Renal cortical epithelial cell (primary cell): Measurements from ENCODE around the gene DHX35. TPM values are rescaled to one million over a fixed set of nuclear protein-coding genes. Genes with fewer than 3 reads are reported as not detected.

ENCODE experiments used
- DNase-seq: peaks from one replicate; pipeline ENCODE4 v3.0.0-alpha.2; 2011; ENCODE audit warnings: low read depth
- total RNA-seq: library from RNA; depleted of rRNA; stranded (reverse); fragments of >200 nt; gene quantifications from 2 replicates; pipeline ENCODE4 v1.2.3, GENCODE V29; 2014

DHX35 gene
- total RNA-seq, 1 donor from 2014 or later: 10.4 TPM

GRCh38 chr20:39057143-39057542 is 95.0 kb downstream of the DHX35 start:
- DNase-seq: no peak

- DNase-seq: no peak
These were observed 95.8 kb downstream of the DHX35 start for GRCh38 chr20:39057911-39058310.

- no peak for DNase-seq
These were observed 96.9 kb downstream of the DHX35 start for GRCh38 chr20:39059036-39059435.

- DNase-seq: no peak
These were observed 104.5 kb downstream of the DHX35 start for GRCh38 chr20:39066471-39067242.

- peak; percentile 21 for DNase-seq
These were observed 105.5 kb downstream of the DHX35 start for GRCh38 chr20:39067526-39068216.

- no peak for DNase-seq
These were observed 107.8 kb downstream of the DHX35 start for GRCh38 chr20:39069976-39070375.

- DNase-seq: peak; percentile 26
These were observed 108.5 kb downstream of the DHX35 start for GRCh38 chr20:39070484-39071231.

- DNase-seq: no peak
These were observed 110.0 kb downstream of the DHX35 start for GRCh38 chr20:39072132-39072531.

GRCh38 chr20:39072653-39073052 is 110.5 kb downstream of the DHX35 start:
- no peak for DNase-seq

GRCh38 chr20:39075731-39076130 is 113.6 kb downstream of the DHX35 start:
- no peak for DNase-seq

GRCh38 chr20:39076958-39077357 is 114.8 kb downstream of the DHX35 start:
- DNase-seq: no peak

GRCh38 chr20:39080326-39080725 is 118.2 kb downstream of the DHX35 start:
- no peak for DNase-seq

GRCh38 chr20:39081255-39081654 is 119.1 kb downstream of the DHX35 start:
- peak; percentile 67 for DNase-seq

- DNase-seq: no peak
These were observed 120.7 kb downstream of the DHX35 start for GRCh38 chr20:39082622-39083398.

- no peak for DNase-seq
These were observed 121.6 kb downstream of the DHX35 start for GRCh38 chr20:39083761-39084160.

- no peak for DNase-seq
These were observed 126.9 kb downstream of the DHX35 start for GRCh38 chr20:39089029-39089428.

Other genes with a start within 250 kb of the DHX35 start
- not detected in 2 replicates for gene SLC32A1, start 237.9 kb upstream of the DHX35 start, total RNA-seq
- 7.5 and 8.3 TPM in 2 replicates for gene ACTR5, start 213.9 kb upstream of the DHX35 start, total RNA-seq
- 0.15 and 0.17 TPM in 2 replicates for gene PPP1R16B, start 156.6 kb upstream of the DHX35 start, total RNA-seq
- 0.99 and 13.7 TPM in 2 replicates for gene FAM83D, start 35.9 kb upstream of the DHX35 start, total RNA-seq